GM10248 (cell line): ENCODE data around the gene DLG2.
A peak's percentile ranks its signal among the peaks of the same experiment; 100 is the strongest.

Experiments
- CTCF ChIA-PET: fragments of 300-600 bp; sonication (Branson Sonifier 250); formaldehyde crosslinking; extraction: SDS; loops from one replicate; lab custom pipeline; 2021; ENCODE audit warnings: antibody characterized with exemption; lab: Yijun Ruan, JAX
- POLR2A ChIA-PET: fragments of 350-650 bp; sonication (Branson Sonifier 250); formaldehyde crosslinking; extraction: SDS; loops from one replicate; lab custom pipeline; 2020; ENCODE audit warnings: antibody characterized with exemption; lab: Yijun Ruan, JAX
- DNase-seq: peaks from one replicate; pipeline ENCODE4 v3.0.0; 2012; ENCODE audit errors: extremely low spot score
- CTCF ChIP-seq: IDR thresholded peaks from 2 replicates; pipeline ENCODE4 v1.5.1; 2012; ENCODE audit warnings: mild to moderate bottlenecking, low read depth; ENCODE audit errors: extremely low read depth, missing control alignments, control extremely low read depth

Gene DLG2

GRCh38 chr11:85665733-85666132 is 38.6 kb upstream of the DLG2 start:
- POLR2A ChIA-PET = no interaction called here
- CTCF ChIA-PET = no interaction called here
- no peak for DNase-seq
- TF ChIP-seq CTCF = no peak

- DNase-seq = peak; percentile 93
- ChIA-PET POLR2A (interaction anchor here (0.6 to 2.7 kb wide), 2 partner anchors 16 to 17 kb away, joined by 8 to 11 read pairs; partner anchors contain the start of gene TMEM126A), CTCF (interaction anchor here (0.6 to 2.9 kb wide), 7 partner anchors 12 to 37 kb away, joined by 3 to 27 read pairs (median 4); partner anchors contain the start of genes TMEM126A and TMEM126B)
- TF ChIP-seq CTCF = no peak
These were observed 37.7 kb upstream of the DLG2 start, which contains the start of gene CREBZF for GRCh38 chr11:85664615-85665481. Gene CREBZF (minus strand): TSS chr11:85665129. CDS start chr11:85664875, 254 bp downstream.

GRCh38 chr11:85663753-85664614 is 36.8 kb upstream of the DLG2 start:
- POLR2A ChIA-PET = interaction anchor here (0.6 to 2.7 kb wide), 2 partner anchors 15 to 16 kb away, joined by 8 to 11 read pairs; partner anchors contain the start of gene TMEM126A
- TF ChIP-seq CTCF = peak; percentile 51
- CTCF ChIA-PET = interaction anchor here (1.0 to 2.9 kb wide), 11 partner anchors 9 to 36 kb away, joined by 3 to 27 read pairs (median 4); partner anchors contain the start of genes TMEM126A and TMEM126B
- peak; percentile 82 for DNase-seq

GRCh38 chr11:85663080-85663752 is 36.1 kb upstream of the DLG2 start:
- DNase-seq = no peak
- ChIA-PET POLR2A (interaction anchor here (0.7 to 2.7 kb wide), 2 partner anchors 16 to 17 kb away, joined by 4 to 11 read pairs; partner anchors contain the start of gene TMEM126A), CTCF (interaction anchor here (1.0 to 2.9 kb wide), 7 partner anchors 8 to 32 kb away, joined by 3 to 27 read pairs (median 4); partner anchors contain the start of gene TMEM126A)
- no peak for TF ChIP-seq CTCF

- no peak for DNase-seq
- ChIA-PET POLR2A (no interaction called here), CTCF (no interaction called here)
- TF ChIP-seq CTCF = no peak
These were observed 35.0 kb upstream of the DLG2 start for GRCh38 chr11:85661972-85662664.
